ENCODE data around the gene FAM204A. TPM values are rescaled to one million over a fixed set of nuclear protein-coding genes. Genes with fewer than 3 reads are reported as not detected.

FAM204A gene
- total and polyA plus RNA-seq, 2 of the 13 experiments (the other 11 are each of a cell fraction or from before 2014, with no cell fraction given): 9.2 to 61.0 TPM

GRCh38 chr10:118259288-118259906 is 82.7 kb downstream of the FAM204A start:
- Histone ChIP-seq H4K20me1 (ENCODE audit: insufficient read depth, low read length) (no peaks in the 10 kb centered on the region), H3K4me1 (ENCODE audit: insufficient read depth, low read length) (no peaks in the 10 kb centered on the region), H3K9ac (ENCODE audit: insufficient read depth, low read depth, low read length) (no peak overlapping the region), H3K4me3 (replicated peaks in 1 of 3; ENCODE audit: insufficient read depth in 1 of 3, low read depth in 2 of 3, low read length in 3 of 3) (no peak overlapping the region), H3K36me3 (replicated peaks in 1 of 2; ENCODE audit: control insufficient read depth in 1 of 2, insufficient read depth in 2 of 2, low read length in 2 of 2) (no peaks in the 10 kb centered on the region), H3K27ac (ENCODE audit: extremely low read length, insufficient read depth, low read length) (no peak overlapping the region), H3K79me2 (ENCODE audit: insufficient read depth, low read length) (no peaks in the 10 kb centered on the region), H3K9me3 (ENCODE audit: low read length) (no peaks in the 10 kb centered on the region), H3K27me3 (ENCODE audit: control insufficient read depth in 1 of 2, insufficient read depth in 2 of 2, low read length in 2 of 2) (peaks cover 0 to 23% of the 10 kb centered on the region in 2 experiments; a peak in 2 of 5 replicates), H2AFZ (ENCODE audit: low read length) (no peak overlapping the region), H3K4me2 (ENCODE audit: low read depth, low read length) (no peak overlapping the region)
- ChIA-PET POLR2A (no interaction called here), CTCF (ENCODE audit: low intra/inter-chr PET ratio, low total read pairs) (no interaction called here)
- FAIRE-seq (no peak), ATAC-seq (peak; percentile 76), DNase-seq (ENCODE audit: low spot score) (peak; percentile 19)
- TF ChIP-seq, protein P1, sequence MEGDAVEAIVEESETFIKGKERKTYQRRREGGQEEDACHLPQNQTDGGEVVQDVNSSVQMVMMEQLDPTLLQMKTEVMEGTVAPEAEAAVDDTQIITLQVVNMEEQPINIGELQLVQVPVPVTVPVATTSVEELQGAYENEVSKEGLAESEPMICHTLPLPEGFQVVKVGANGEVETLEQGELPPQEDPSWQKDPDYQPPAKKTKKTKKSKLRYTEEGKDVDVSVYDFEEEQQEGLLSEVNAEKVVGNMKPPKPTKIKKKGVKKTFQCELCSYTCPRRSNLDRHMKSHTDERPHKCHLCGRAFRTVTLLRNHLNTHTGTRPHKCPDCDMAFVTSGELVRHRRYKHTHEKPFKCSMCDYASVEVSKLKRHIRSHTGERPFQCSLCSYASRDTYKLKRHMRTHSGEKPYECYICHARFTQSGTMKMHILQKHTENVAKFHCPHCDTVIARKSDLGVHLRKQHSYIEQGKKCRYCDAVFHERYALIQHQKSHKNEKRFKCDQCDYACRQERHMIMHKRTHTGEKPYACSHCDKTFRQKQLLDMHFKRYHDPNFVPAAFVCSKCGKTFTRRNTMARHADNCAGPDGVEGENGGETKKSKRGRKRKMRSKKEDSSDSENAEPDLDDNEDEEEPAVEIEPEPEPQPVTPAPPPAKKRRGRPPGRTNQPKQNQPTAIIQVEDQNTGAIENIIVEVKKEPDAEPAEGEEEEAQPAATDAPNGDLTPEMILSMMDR (CRISPR knock-in tag; IDR thresholded peaks at IDR 0.05): peak; percentile 61
- TF ChIP-seq RBFOX2 (IDR thresholded peaks at IDR 0.05; ENCODE audit: low read depth, low read length) (no peak), MAX (IDR thresholded peaks at IDR 0.05) (no peak), NR2F6 (IDR thresholded peaks at IDR 0.05) (peak; percentile 20; the same call in 1 of the 2 replicates), NR2F6 (CRISPR knock-in tag; IDR thresholded peaks at IDR 0.05) (no peak), STAG1 (CRISPR knock-in tag; IDR thresholded peaks at IDR 0.05) (peak; percentile 38), XRCC5 (optimal IDR thresholded peaks at IDR 0.05; ENCODE audit: low read length) (peak; percentile 14), BCL6 (CRISPR knock-in tag; IDR thresholded peaks at IDR 0.05) (no peak)
- intact Hi-C loops (cut with micrococcal nuclease; ENCODE audit: unreplicated experiment) (no loop called here), in situ Hi-C loops (cut with HindIII; ENCODE audit: extremely low pct_ligation_motif_present, low pct_unique_long_range_greater_than_20kb) (no loop called here)
- BruUV-seq (replicated peaks): no TSS peak
- 25% methylated on average over 4 of the region's 4 CpGs for WGBS (ENCODE audit: low lambda C conversion rate)
